IMR-90 (cell line): ENCODE data around the gene DLAT. TPM values are rescaled to one million over a fixed set of nuclear protein-coding genes. Genes with fewer than 3 reads are reported as not detected.

Source experiments
- ATAC-seq: fragments of 200-7000 bp; cut with Tn5 transposase; 2 replicates; pipeline ENCODE4 v1.9.1; 2020; ENCODE audit warnings: low read depth, mild to moderate bottlenecking, moderate library complexity
- BruUV-seq: library from RNA; stranded (reverse); fragments of 400-500 nt; replicated peaks from 2 replicates; lab custom pipeline; 2021; lab: Mats Ljungman, UMichigan
- CTCF ChIA-PET: fragments of 300-600 bp; formaldehyde crosslinking; extraction: SDS; loops from one replicate; lab custom pipeline; 2021; ENCODE audit warnings: antibody characterized with exemption; lab: Yijun Ruan, JAX
- POLR2A ChIA-PET: fragments of 300-600 bp; sonication (Branson Sonifier 250); formaldehyde crosslinking; loops from one replicate; lab custom pipeline; 2022; ENCODE audit warnings: antibody characterized with exemption; ENCODE audit not compliant: unreplicated experiment; lab: Charles Lee
- DNase-seq: peaks from one replicate; pipeline ENCODE4 v3.0.0; 2013
- H2AFZ ChIP-seq: replicated peaks from 2 replicates; pipeline ENCODE3; 2013; ENCODE audit warnings: low read length, mild to moderate bottlenecking; ENCODE audit not compliant: poor library complexity
- H2AK5ac ChIP-seq: 2 replicates; pipeline ENCODE4 v1.6.1; 2013; ENCODE audit warnings: low read depth, low read length, inconsistent platforms
- H2AK9ac ChIP-seq: replicated peaks from 2 replicates; pipeline ENCODE3; 2013; ENCODE audit warnings: mild to moderate bottlenecking, low read depth, low read length, moderate library complexity; ENCODE audit not compliant: poor library complexity
- H2BK120ac ChIP-seq: 2 replicates; pipeline ENCODE4 v1.6.1; 2013; ENCODE audit warnings: low read depth, low read length, inconsistent platforms
- H2BK15ac ChIP-seq: 3 replicates; pipeline ENCODE4 v1.6.1; 2013; ENCODE audit warnings: low read depth, low read length, inconsistent platforms
- H2BK20ac ChIP-seq: 2 replicates; pipeline ENCODE4 v1.6.1; 2013; ENCODE audit warnings: low read depth, mild to moderate bottlenecking, inconsistent platforms, low read length, moderate library complexity
- H2BK5ac ChIP-seq: 2 replicates; pipeline ENCODE4 v1.6.1; 2013; ENCODE audit warnings: mild to moderate bottlenecking, low read depth, low read length, inconsistent platforms; ENCODE audit not compliant: poor library complexity, severe bottlenecking
- H3K14ac ChIP-seq: replicated peaks from 2 replicates; pipeline ENCODE4 v1.6.1; 2013; ENCODE audit warnings: low read depth, low read length, inconsistent platforms
- H3K18ac ChIP-seq: 2 replicates; pipeline ENCODE4 v1.6.1; 2013; ENCODE audit warnings: low read depth, low read length, control low read depth
- H3K23ac ChIP-seq: 2 replicates; pipeline ENCODE4 v1.6.1; 2013; ENCODE audit warnings: low read depth, low read length, inconsistent platforms
- H3K27ac ChIP-seq: 2 replicates; pipeline ENCODE4 v1.5.1; 2013; ENCODE audit warnings: mild to moderate bottlenecking, control low read depth, low read length; ENCODE audit not compliant: insufficient read depth
- H3K27me3 ChIP-seq: 2 replicates; pipeline ENCODE4 v1.6.1; 2013; ENCODE audit warnings: low read length; ENCODE audit not compliant: control insufficient read depth, insufficient read depth
- H3K36me3 ChIP-seq: 2 replicates; pipeline ENCODE4 v1.6.1; 2013; ENCODE audit warnings: low read length, mixed read lengths; ENCODE audit not compliant: control insufficient read depth, insufficient read depth
- H3K4ac ChIP-seq: 2 replicates; pipeline ENCODE4 v1.6.1; 2013; ENCODE audit warnings: low read depth, low read length, inconsistent platforms
- H3K4me1 ChIP-seq: 2 replicates; pipeline ENCODE4 v1.6.1; 2013; ENCODE audit warnings: low read length, mixed read lengths; ENCODE audit not compliant: control insufficient read depth, insufficient read depth
- H3K4me2 ChIP-seq: 2 replicates; pipeline ENCODE4 v1.6.1; 2013; ENCODE audit warnings: low read depth, mild to moderate bottlenecking, control low read depth, low read length, moderate library complexity
- H3K4me3 ChIP-seq: 2 replicates; pipeline ENCODE4 v1.5.1; 2013; ENCODE audit warnings: low read depth, mild to moderate bottlenecking, control low read depth, low read length, moderate library complexity; ENCODE audit not compliant: insufficient read depth
- H3K56ac ChIP-seq: 2 replicates; pipeline ENCODE4 v1.6.1; 2013; ENCODE audit warnings: low read length, inconsistent platforms; ENCODE audit not compliant: insufficient read depth; ENCODE audit errors: extremely low read depth
- H3K79me1 ChIP-seq, 2 experiments: 2 replicates each; pipeline ENCODE4 v1.6.1; 2013; ENCODE audit warnings: low read length in 2 of 2, inconsistent platforms in 1 of 2, low read depth in 1 of 2
- H3K9ac ChIP-seq: 2 replicates; pipeline ENCODE4 v1.6.1; 2013; ENCODE audit warnings: low read depth, low read length, control low read depth
- H3K9me1 ChIP-seq: 2 replicates; pipeline ENCODE4 v1.6.1; 2013; ENCODE audit warnings: low read length, inconsistent platforms; ENCODE audit not compliant: insufficient read depth
- H3K9me3 ChIP-seq: 2 replicates; pipeline ENCODE4 v1.6.1; 2013; ENCODE audit warnings: low read length; ENCODE audit not compliant: control insufficient read depth, insufficient read depth
- H4K20me1 ChIP-seq: 2 replicates; pipeline ENCODE4 v1.6.1; 2013; ENCODE audit warnings: low read length, inconsistent platforms; ENCODE audit not compliant: insufficient read depth
- H4K5ac ChIP-seq: 2 replicates; pipeline ENCODE4 v1.6.1; 2013; ENCODE audit warnings: mild to moderate bottlenecking, low read depth, low read length, control low read depth
- H4K8ac ChIP-seq, 2 experiments: 2 replicates each; pipeline ENCODE4 v1.6.1; 2013; ENCODE audit warnings: low read depth in 2 of 2, low read length in 2 of 2, control low read depth in 1 of 2, inconsistent platforms in 1 of 2
- H4K91ac ChIP-seq: 2 replicates; pipeline ENCODE4 v1.6.1; 2013; ENCODE audit warnings: low read depth, low read length, inconsistent platforms; ENCODE audit not compliant: insufficient read depth
- BHLHE40 ChIP-seq: fragments of 150-350 bp; IDR thresholded peaks from 2 replicates; pipeline ENCODE4 v1.6.1; 2016; ENCODE audit warnings: mild to moderate bottlenecking, low read depth, low read length
- CEBPB ChIP-seq: IDR thresholded peaks from 2 replicates; pipeline ENCODE4 v1.6.1; 2012; ENCODE audit warnings: low read depth, low read length, improper control_type of control experiment
- CTCF ChIP-seq: conservative IDR thresholded peaks from 2 replicates; pipeline ENCODE4 v1.5.1; 2012; ENCODE audit warnings: mild to moderate bottlenecking, low read depth, low read length, improper control_type of control experiment
- ELK1 ChIP-seq: fragments of 150-350 bp; IDR thresholded peaks from 2 replicates; pipeline ENCODE4 v1.6.1; 2016; ENCODE audit warnings: low read depth, mild to moderate bottlenecking, low read length, moderate library complexity, borderline replicate concordance
- FOS ChIP-seq: fragments of 150-350 bp; IDR thresholded peaks from 2 replicates; pipeline ENCODE4 v1.6.1; 2016; ENCODE audit warnings: low read depth, low read length
- MAZ ChIP-seq: IDR thresholded peaks from 2 replicates; pipeline ENCODE4 v1.6.1; 2012; ENCODE audit warnings: low read depth, mild to moderate bottlenecking, low read length, improper control_type of control experiment, moderate library complexity, borderline replicate concordance
- NFE2L2 ChIP-seq: fragments of 150-350 bp; IDR thresholded peaks from 2 replicates; pipeline ENCODE4 v1.6.1; 2016; ENCODE audit warnings: low read depth, mild to moderate bottlenecking, low read length
- POLR2A ChIP-seq: IDR thresholded peaks from 2 replicates; pipeline ENCODE4 v1.6.1; 2012; ENCODE audit warnings: mild to moderate bottlenecking, low read depth, low read length
- RAD21 ChIP-seq: IDR thresholded peaks from 2 replicates; pipeline ENCODE4 v1.6.1; 2012; ENCODE audit warnings: low read length, improper control_type of control experiment
- SMC3 ChIP-seq: fragments of 150-350 bp; IDR thresholded peaks from 2 replicates; pipeline ENCODE4 v1.6.1; 2016; ENCODE audit warnings: low read depth, mild to moderate bottlenecking, antibody characterized with exemption, low read length, moderate library complexity
- USF2 ChIP-seq: fragments of 150-350 bp; IDR thresholded peaks from 2 replicates; pipeline ENCODE4 v1.6.1; 2017; ENCODE audit warnings: mild to moderate bottlenecking, antibody characterized with exemption, low read length, low read depth
- WGBS, 2 experiments: methylation state at CpG; one replicate each; pipeline versions ENCODE4 v1.1.5 to v1.1.7; 2013; ENCODE audit warnings: missing lambda C conversion rate in 2 of 2; ENCODE audit not compliant: insufficient read length in 1 of 2; ENCODE audit errors: extremely low coverage in 2 of 2; 5-methylcytosine and 5-hydroxymethylcytosine counted together
- dilution Hi-C: fragments of 300-500 bp; cut with HindIII; formaldehyde crosslinking; loops from one replicate; pipeline ENCODE4 v1.14.3; 2018; ENCODE audit warnings: low sequenced_read_pairs; ENCODE audit not compliant: unreplicated experiment
- in situ Hi-C: fragments of 300-500 bp; cut with MboI; formaldehyde crosslinking; loops from 3 replicates; pipeline ENCODE4 v1.14.3; 2019; ENCODE audit warnings: low sequenced_read_pairs, inconsistent platforms, mixed read lengths
- intact Hi-C: fragments of 100-400 bp; cut with micrococcal nuclease; formaldehyde crosslinking; loops from 2 replicates; pipeline ENCODE4 v1.10.0; 2022
- polyA plus RNA-seq, 3 experiments: library from polyadenylated mRNA; depleted of rRNA; stranded (reverse); fragments of >200 nt; gene quantifications; 2 replicates each; pipeline ENCODE4 v1.2.3, GENCODE V29; 2012; ENCODE audit warnings: low replicate concordance in 1 of 3
- total RNA-seq: library from RNA; depleted of rRNA; stranded (reverse); fragments of >200 nt; gene quantifications from 2 replicates; pipeline ENCODE4 v1.2.3, GENCODE V29; 2012

Gene DLAT
- total and polyA plus RNA-seq, 2 of the 4 experiments (the other 2 are of a cell fraction), result 15.5 to 27.2 TPM

- peak overlapping the region; percentile 94 for H3K4ac ChIP-seq
- peak overlapping the region; percentile 75 for H4K5ac ChIP-seq
- no peaks in the 10 kb centered on the region; the same call in none of the 2 replicates for H3K9me1 ChIP-seq
- in situ Hi-C loops, result no loop called here
- DNase-seq (peak; percentile 23), ATAC-seq (peak; percentile 38)
- ChIA-PET POLR2A (no interaction called here), CTCF (no interaction called here)
- H3K18ac ChIP-seq, result no peak overlapping the region; the same call in 1 of the 2 replicates
- TF ChIP-seq POLR2A (no peak), RAD21 (no peak), CTCF (no peak), ELK1 (no peak), MAZ (no peak), SMC3 (no peak), BHLHE40 (no peak), NFE2L2 (no peak), FOS (no peak), USF2 (no peak), CEBPB (no peak)
- no CpG with 5 or more reads among the region's 8 CpGs for WGBS, 2 experiments
- H3K36me3 ChIP-seq, result peaks cover 14% of the 10 kb centered on the region
- H3K4me1 ChIP-seq, result no peaks in the 10 kb centered on the region
- peak overlapping the region; percentile 87 for H3K14ac ChIP-seq
- peak overlapping the region; percentile 88 for H3K27ac ChIP-seq
- no peak overlapping the region for H2BK15ac ChIP-seq
- peak overlapping the region; percentile 86 for H2AK9ac ChIP-seq
- H3K79me1 ChIP-seq, result peaks cover 14 to 25% of the 10 kb centered on the region in 2 experiments
- H2BK20ac ChIP-seq, result no peak overlapping the region
- 0 out of 2 replicates have a peak overlapping the region, but pooled peaks have one; percentile 11 for H2BK120ac ChIP-seq
- dilution Hi-C loops, result no loop called here
- H4K8ac ChIP-seq, result peak overlapping the region; percentile 49 to 98
- H4K91ac ChIP-seq, result peak overlapping the region; percentile 48
- peak overlapping the region; percentile 99 for H2AFZ ChIP-seq
- H3K4me3 ChIP-seq, result peak overlapping the region; percentile 70
- no peaks in the 10 kb centered on the region for H3K9me3 ChIP-seq
- no peaks in the 10 kb centered on the region for H3K27me3 ChIP-seq
- BruUV-seq, result no TSS peak
- no peaks in the 10 kb centered on the region for H4K20me1 ChIP-seq
- H2BK5ac ChIP-seq, result peak overlapping the region; percentile 71
- peak overlapping the region; percentile 79 for H3K9ac ChIP-seq
- H3K4me2 ChIP-seq, result peak overlapping the region; percentile 93
- peak overlapping the region; percentile 63; the same call in 1 of the 2 replicates for H3K56ac ChIP-seq
- intact Hi-C loops, result loop anchor here (1.0 kb wide), 1 partner anchor 146 kb away; the partner anchor contains the start of genes CFAP68 and FDXACB1
- peak overlapping the region; percentile 93 for H3K23ac ChIP-seq
- peak overlapping the region; percentile 75 for H2AK5ac ChIP-seq
These were observed 499 bp downstream of the DLAT start for GRCh38 chr11:112025707-112026106.
